BE2C (cell line): ENCODE data around the gene COL26A1.

ENCODE experiments used
- DNase-seq: peaks from one replicate; pipeline ENCODE4 v3.0.0-alpha.2; 2020
- H3K27me3 ChIP-seq: fragments of 250-450 bp; sonication (Bioruptor Pico); 2 replicates; pipeline ENCODE4 v1.5.1; 2020; ENCODE audit warnings: mild to moderate bottlenecking
- H3K36me3 ChIP-seq: fragments of 250-450 bp; sonication (Bioruptor Pico); 2 replicates; pipeline ENCODE4 v1.5.1; 2020; ENCODE audit warnings: mild to moderate bottlenecking
- H3K4me1 ChIP-seq: fragments of 250-450 bp; sonication (Bioruptor Pico); 2 replicates; pipeline ENCODE4 v1.5.1; 2020
- H3K4me3 ChIP-seq: 2 replicates; pipeline ENCODE4 v1.5.1; 2011; ENCODE audit warnings: low read depth, low read length
- H3K9me3 ChIP-seq: fragments of 250-450 bp; sonication (Bioruptor Pico); 2 replicates; pipeline ENCODE4 v1.5.1; 2020
- CTCF ChIP-seq: IDR thresholded peaks from 2 replicates; pipeline ENCODE4 v1.5.1; 2012; ENCODE audit warnings: mild to moderate bottlenecking, low read depth, low read length

Gene COL26A1

GRCh38 chr7:101457001-101457750 lies 94.5 kb downstream of the COL26A1 start:
- Histone ChIP-seq H3K36me3 (no peaks in the 10 kb centered on the region), H3K9me3 (no peaks in the 10 kb centered on the region), H3K4me1 (no peaks in the 10 kb centered on the region), H3K27me3 (no peaks in the 10 kb centered on the region), H3K4me3 (no peak overlapping the region)
- no peak for DNase-seq
- TF ChIP-seq CTCF = no peak

- no peak for DNase-seq
- H3K4me1 ChIP-seq = no peaks in the 10 kb centered on the region
- no peaks in the 10 kb centered on the region for H3K9me3 ChIP-seq
- no peaks in the 10 kb centered on the region for H3K27me3 ChIP-seq
- no peaks in the 10 kb centered on the region for H3K36me3 ChIP-seq
- no peak for TF ChIP-seq CTCF
- no peak overlapping the region for H3K4me3 ChIP-seq
These were observed 102.5 kb downstream of the COL26A1 start for GRCh38 chr7:101465131-101465530.

- DNase-seq = no peak
- no peaks in the 10 kb centered on the region for H3K9me3 ChIP-seq
These were observed 103.0 kb downstream of the COL26A1 start for GRCh38 chr7:101465576-101466196.

GRCh38 chr7:101466871-101467270 lies 104.2 kb downstream of the COL26A1 start:
- Histone ChIP-seq H3K36me3 (no peaks in the 10 kb centered on the region), H3K27me3 (no peaks in the 10 kb centered on the region), H3K9me3 (no peaks in the 10 kb centered on the region), H3K4me1 (no peaks in the 10 kb centered on the region), H3K4me3 (no peak overlapping the region)
- DNase-seq = no peak
- TF ChIP-seq CTCF = no peak

More at GRCh38 chr7:101465576-101466196, 103.0 kb downstream of the COL26A1 start:
- no peaks in the 10 kb centered on the region for H3K36me3 ChIP-seq
- no peaks in the 10 kb centered on the region for H3K27me3 ChIP-seq
- TF ChIP-seq CTCF = no peak
- no peaks in the 10 kb centered on the region for H3K4me1 ChIP-seq
- no peak overlapping the region for H3K4me3 ChIP-seq

GRCh38 chr7:101468546-101469275 lies 106.0 kb downstream of the COL26A1 start:
- Histone ChIP-seq H3K27me3 (no peaks in the 10 kb centered on the region), H3K4me1 (no peaks in the 10 kb centered on the region), H3K9me3 (no peaks in the 10 kb centered on the region), H3K36me3 (no peaks in the 10 kb centered on the region), H3K4me3 (no peak overlapping the region)
- no peak for TF ChIP-seq CTCF
- DNase-seq = no peak
